Kidney epithelial cell (primary cell): Measurements from ENCODE around the gene EFCAB8. TPM values are rescaled to one million over a fixed set of nuclear protein-coding genes. Genes with fewer than 3 reads are reported as not detected.

Source experiments
- DNase-seq: peaks from one replicate; pipeline ENCODE4 v3.0.0-alpha.2; 2010; ENCODE audit warnings: low read depth
- H3K27me3 ChIP-seq: 2 replicates; pipeline ENCODE4 v1.6.0; 2011; ENCODE audit warnings: low read length; ENCODE audit not compliant: control insufficient read depth, insufficient read depth
- H3K36me3 ChIP-seq: 2 replicates; pipeline ENCODE4 v1.5.1; 2011; ENCODE audit warnings: low read length; ENCODE audit not compliant: control insufficient read depth, insufficient read depth
- H3K4me3 ChIP-seq: 2 replicates; pipeline ENCODE4 v1.5.1; 2011; ENCODE audit warnings: low read depth, mild to moderate bottlenecking, control low read depth, low read length
- CTCF ChIP-seq: IDR thresholded peaks from 2 replicates; pipeline ENCODE4 v1.5.1; 2011; ENCODE audit warnings: mild to moderate bottlenecking, moderate library complexity, low read length, control low read depth, inconsistent platforms; ENCODE audit not compliant: insufficient read depth, poor library complexity, severe bottlenecking
- total RNA-seq: library from RNA; depleted of rRNA; stranded (reverse); fragments of >200 nt; gene quantifications from 2 replicates; pipeline ENCODE4 v1.2.3, GENCODE V29; 2015

EFCAB8 gene
- total RNA-seq, 1 donor from 2014 or later, result not detected

GRCh38 chr20:32906200-32906599 lies 47.5 kb downstream of the EFCAB8 start:
- DNase-seq, result no peak
- Histone ChIP-seq H3K27me3 (no peaks in the 10 kb centered on the region), H3K36me3 (no peaks in the 10 kb centered on the region), H3K4me3 (no peak overlapping the region)
- no peak for TF ChIP-seq CTCF

- Histone ChIP-seq H3K36me3 (no peaks in the 10 kb centered on the region), H3K4me3 (no peak overlapping the region), H3K27me3 (no peaks in the 10 kb centered on the region)
- TF ChIP-seq CTCF, result no peak
- DNase-seq, result no peak
These were observed 48.3 kb downstream of the EFCAB8 start for GRCh38 chr20:32906871-32907495.

DNA sequence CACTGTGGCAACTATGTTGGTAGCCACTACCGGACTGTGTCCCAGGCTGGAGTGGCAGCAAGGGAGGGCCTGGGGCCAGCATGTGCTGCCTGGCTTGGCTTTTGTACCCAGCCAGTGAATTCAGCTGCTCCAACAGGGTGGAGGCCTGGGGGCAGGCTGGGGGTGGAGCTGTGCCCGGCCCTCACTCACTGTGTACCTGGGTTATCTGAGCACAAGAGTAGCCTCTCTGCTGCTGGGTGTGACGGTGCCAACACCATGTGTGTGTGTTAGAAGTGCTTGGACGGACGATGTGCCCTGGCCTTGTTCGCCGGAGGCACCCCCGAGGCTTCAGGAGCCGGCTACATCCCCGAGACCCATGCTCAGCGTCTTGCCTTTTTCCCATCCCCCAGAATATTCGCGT lies 49.2 kb downstream of the EFCAB8 start:
- no peak for DNase-seq
- Histone ChIP-seq H3K4me3 (no peak overlapping the region), H3K36me3 (no peaks in the 10 kb centered on the region), H3K27me3 (no peaks in the 10 kb centered on the region)
- no peak for TF ChIP-seq CTCF

- TF ChIP-seq CTCF, result no peak
These were observed 49.9 kb downstream of the EFCAB8 start for GRCh38 chr20:32908334-32909292.

GRCh38 chr20:32909451-32909850 lies 50.7 kb downstream of the EFCAB8 start:
- no peak for TF ChIP-seq CTCF
- Histone ChIP-seq H3K4me3 (no peak overlapping the region), H3K27me3 (no peaks in the 10 kb centered on the region), H3K36me3 (no peaks in the 10 kb centered on the region)
- DNase-seq, result no peak

More at GRCh38 chr20:32908334-32909292, 49.9 kb downstream of the EFCAB8 start:
- Histone ChIP-seq H3K27me3 (no peaks in the 10 kb centered on the region), H3K36me3 (no peaks in the 10 kb centered on the region), H3K4me3 (no peak overlapping the region)
- no peak for DNase-seq
